Upper lobe of left lung (tissue), 4 donors: ENCODE data around the gene CRYBG1.

Experiments used
- POLR2A ChIP-seq, 4 donors: fragments of 450-650 bp; IDR thresholded peaks; one replicate each; pipeline ENCODE4 v1.5.1; 2016 to 2017; ENCODE audit warnings: antibody characterized with exemption in 4 of 4, mild to moderate bottlenecking in 2 of 4
- POLR2AphosphoS5 ChIP-seq, 2 donors: sonication (generic); formaldehyde crosslinking; IDR thresholded peaks; one replicate each; pipeline ENCODE4 v1.5.1; 2017; ENCODE audit warnings: antibody characterized with exemption in 2 of 2
- TF ChIP-seq, protein P1 (sequence below), 6 experiments: fragments of 450-650 bp in 4 of 6; fragments of 200-600 bp in 2 of 6; sonication (generic) in 2 of 6; IDR thresholded peaks; one replicate each; pipeline ENCODE4 v1.5.1; 2016 to 2019; ENCODE audit warnings: antibody characterized with exemption in 6 of 6

DNA sequence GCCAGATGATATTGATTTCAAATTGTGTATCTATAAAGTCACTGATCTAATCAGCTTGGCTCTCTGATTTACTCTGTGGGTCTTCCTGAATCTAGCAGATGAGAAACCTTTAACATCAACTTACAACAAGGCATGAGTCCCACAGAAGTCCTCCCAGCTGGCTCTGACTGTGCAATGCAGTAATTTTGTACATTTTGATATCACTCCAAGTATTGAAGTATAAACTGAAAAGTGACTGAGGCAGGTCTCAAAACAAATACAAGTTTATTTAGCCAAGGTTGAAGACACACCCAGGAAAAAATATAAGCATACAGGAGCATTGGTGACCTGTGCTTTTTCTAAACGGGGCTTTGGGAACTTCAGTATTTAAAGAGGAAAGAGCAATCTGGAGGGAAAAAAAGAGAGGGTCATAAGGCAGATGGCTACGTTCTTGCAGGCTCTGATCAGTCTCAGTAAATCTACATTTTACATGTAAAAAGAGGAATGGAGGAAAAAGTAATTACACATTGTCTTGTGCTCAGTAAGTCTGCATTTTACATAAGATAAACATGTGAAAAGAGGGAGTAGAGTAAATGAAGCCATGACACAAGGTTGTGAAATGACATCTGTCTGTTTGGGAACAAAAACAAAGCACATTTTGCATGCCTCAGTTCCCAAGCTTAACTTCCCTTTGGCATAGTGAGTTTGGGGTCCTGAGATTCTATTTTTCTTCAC is 59.5 kb downstream of the CRYBG1 start:
- TF ChIP-seq, protein P1, sequence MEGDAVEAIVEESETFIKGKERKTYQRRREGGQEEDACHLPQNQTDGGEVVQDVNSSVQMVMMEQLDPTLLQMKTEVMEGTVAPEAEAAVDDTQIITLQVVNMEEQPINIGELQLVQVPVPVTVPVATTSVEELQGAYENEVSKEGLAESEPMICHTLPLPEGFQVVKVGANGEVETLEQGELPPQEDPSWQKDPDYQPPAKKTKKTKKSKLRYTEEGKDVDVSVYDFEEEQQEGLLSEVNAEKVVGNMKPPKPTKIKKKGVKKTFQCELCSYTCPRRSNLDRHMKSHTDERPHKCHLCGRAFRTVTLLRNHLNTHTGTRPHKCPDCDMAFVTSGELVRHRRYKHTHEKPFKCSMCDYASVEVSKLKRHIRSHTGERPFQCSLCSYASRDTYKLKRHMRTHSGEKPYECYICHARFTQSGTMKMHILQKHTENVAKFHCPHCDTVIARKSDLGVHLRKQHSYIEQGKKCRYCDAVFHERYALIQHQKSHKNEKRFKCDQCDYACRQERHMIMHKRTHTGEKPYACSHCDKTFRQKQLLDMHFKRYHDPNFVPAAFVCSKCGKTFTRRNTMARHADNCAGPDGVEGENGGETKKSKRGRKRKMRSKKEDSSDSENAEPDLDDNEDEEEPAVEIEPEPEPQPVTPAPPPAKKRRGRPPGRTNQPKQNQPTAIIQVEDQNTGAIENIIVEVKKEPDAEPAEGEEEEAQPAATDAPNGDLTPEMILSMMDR (IDR thresholded peaks at IDR 0.05), result no peak
- TF ChIP-seq POLR2A (IDR thresholded peaks at IDR 0.05), result no peak
- TF ChIP-seq POLR2AphosphoS5 (IDR thresholded peaks at IDR 0.05), result no peak
